GM23248 (cell line): ENCODE measurements around the gene MAP2. TPM values are rescaled to one million over a fixed set of nuclear protein-coding genes. Genes with fewer than 3 reads are reported as not detected.
A peak's percentile ranks its signal among the peaks of the same experiment; 100 is the strongest.

Experiments
- DNase-seq: peaks from one replicate; pipeline ENCODE4 v3.0.0-alpha.2; 2015
- H2AFZ ChIP-seq: fragments of 200-600 bp; sonication (generic); 2 replicates; pipeline ENCODE4 v1.6.1; 2016; ENCODE audit warnings: antibody characterized with exemption
- H3F3A ChIP-seq: fragments of 200-600 bp; sonication (generic); 2 replicates; pipeline ENCODE4 v1.6.1; 2016; ENCODE audit warnings: mild to moderate bottlenecking, antibody characterized with exemption, mixed run types; ENCODE audit not compliant: insufficient read depth
- H3K27ac ChIP-seq: fragments of 200-600 bp; sonication (generic); 2 replicates; pipeline ENCODE4 v1.5.1; 2016; ENCODE audit warnings: mild to moderate bottlenecking
- H3K27me3 ChIP-seq: fragments of 200-600 bp; sonication (generic); replicated peaks from 2 replicates; pipeline ENCODE4 v1.6.1; 2016; ENCODE audit warnings: mild to moderate bottlenecking; ENCODE audit not compliant: insufficient read depth
- H3K36me3 ChIP-seq: fragments of 200-600 bp; sonication (generic); 2 replicates; pipeline ENCODE4 v1.6.1; 2016; ENCODE audit warnings: low read depth, mild to moderate bottlenecking
- H3K4me1 ChIP-seq: fragments of 200-600 bp; sonication (generic); 2 replicates; pipeline ENCODE4 v1.6.1; 2016; ENCODE audit warnings: mild to moderate bottlenecking; ENCODE audit not compliant: insufficient read depth
- H3K4me2 ChIP-seq: fragments of 200-600 bp; sonication (generic); one replicate; pipeline ENCODE4 v1.6.1; 2016; ENCODE audit warnings: mild to moderate bottlenecking; ENCODE audit not compliant: unreplicated experiment
- H3K4me3 ChIP-seq: fragments of 200-600 bp; sonication (generic); 2 replicates; pipeline ENCODE4 v1.5.1; 2016; ENCODE audit warnings: mild to moderate bottlenecking
- H3K79me2 ChIP-seq: fragments of 200-600 bp; sonication (generic); 2 replicates; pipeline ENCODE4 v1.6.1; 2016; ENCODE audit warnings: mild to moderate bottlenecking; ENCODE audit not compliant: insufficient read depth
- H3K9ac ChIP-seq: fragments of 200-600 bp; sonication (generic); 2 replicates; pipeline ENCODE4 v1.6.1; 2016; ENCODE audit warnings: mild to moderate bottlenecking
- H3K9me2 ChIP-seq: fragments of 200-600 bp; sonication (generic); 2 replicates; pipeline ENCODE4 v1.6.1; 2016; ENCODE audit warnings: mixed run types, mild to moderate bottlenecking, moderate library complexity; ENCODE audit not compliant: insufficient read depth
- H3K9me3 ChIP-seq: fragments of 200-600 bp; sonication (generic); one replicate; pipeline ENCODE4 v1.6.1; 2017; ENCODE audit warnings: low read depth
- H4K20me1 ChIP-seq: fragments of 200-600 bp; sonication (generic); 2 replicates; pipeline ENCODE4 v1.6.0; 2016; ENCODE audit not compliant: insufficient read depth
- EZH2 ChIP-seq: fragments of 200-600 bp; sonication (generic); IDR thresholded peaks from 2 replicates; pipeline ENCODE4 v1.6.1; 2018; ENCODE audit warnings: antibody characterized with exemption, mild to moderate bottlenecking; ENCODE audit not compliant: insufficient read depth, poor library complexity, severe bottlenecking
- EZH2phosphoT487 ChIP-seq: fragments of 200-600 bp; sonication (generic); IDR thresholded peaks from 2 replicates; pipeline ENCODE4 v1.6.1; 2018; ENCODE audit warnings: antibody characterized with exemption, moderate library complexity, mild to moderate bottlenecking, low read depth; ENCODE audit not compliant: insufficient read depth
- WGBS, 2 experiments: methylation state at CpG; one replicate each; pipeline ENCODE4 v1.1.6; 2015 to 2017; ENCODE audit warnings: low lambda C conversion rate in 2 of 2, low coverage in 1 of 2; ENCODE audit errors: missing lambda C conversion rate in 2 of 2; 5-methylcytosine and 5-hydroxymethylcytosine counted together
- in situ Hi-C: fragments of 300-500 bp; cut with MboI; formaldehyde crosslinking; loops from 2 replicates; pipeline ENCODE4 v1.15.0; 2020
- polyA plus RNA-seq: library from polyadenylated mRNA; unstranded; fragments of >200 nt; fragmentation: Nextera tagmentation; extraction: Ambion mirVana; gene quantifications from 2 replicates; pipeline ENCODE4 v1.2.1, GENCODE V29; 2016
- total RNA-seq: library from RNA; depleted of rRNA; stranded (reverse); fragments of >200 nt; shearing (Covaris generic); gene quantifications from 2 replicates; pipeline ENCODE4 v1.2.3, GENCODE V29; 2014

Gene MAP2
- total and polyA plus RNA-seq, 2 experiments from 2014 or later, result 1.1 to 7.6 TPM

DNA sequence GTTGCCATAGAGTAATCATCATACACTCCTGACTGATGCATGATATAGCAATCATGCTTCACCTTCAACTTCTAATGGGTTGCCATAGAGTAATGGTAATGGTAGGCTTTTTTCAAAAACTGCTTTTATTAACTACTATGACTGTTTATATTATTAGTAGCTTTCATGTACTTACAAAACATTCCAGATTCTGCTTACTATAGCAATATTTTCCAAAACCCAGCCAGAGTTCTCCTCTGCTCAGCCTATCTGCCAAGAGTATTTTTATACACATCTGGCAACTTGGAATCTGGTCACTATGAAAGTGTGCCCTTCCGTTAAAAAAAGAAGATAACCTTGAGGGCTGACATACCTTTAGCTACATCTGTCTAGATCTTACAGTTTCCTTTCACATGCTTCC lies 342.8 kb downstream of the MAP2 start:
- no peak overlapping the region for H3K27ac ChIP-seq
- WGBS, 2 experiments, result 38 to 41% methylated on average over 1 of the region's 1 CpG
- no peaks in the 10 kb centered on the region for H3F3A ChIP-seq
- H3K9me2 ChIP-seq, result no peaks in the 10 kb centered on the region
- H3K4me2 ChIP-seq, result no peak overlapping the region
- H3K27me3 ChIP-seq, result no peaks in the 10 kb centered on the region
- in situ Hi-C loops, result no loop called here
- no peak for DNase-seq
- H3K4me3 ChIP-seq, result no peak overlapping the region
- H3K9ac ChIP-seq, result no peak overlapping the region
- no peaks in the 10 kb centered on the region for H4K20me1 ChIP-seq
- H3K4me1 ChIP-seq, result no peaks in the 10 kb centered on the region
- H2AFZ ChIP-seq, result no peak overlapping the region
- no peaks in the 10 kb centered on the region for H3K36me3 ChIP-seq
- no peaks in the 10 kb centered on the region for H3K79me2 ChIP-seq
- TF ChIP-seq EZH2 (no peak), EZH2phosphoT487 (no peak)
- no peaks in the 10 kb centered on the region for H3K9me3 ChIP-seq

GRCh38 chr2:209767316-209767715 lies 343.5 kb downstream of the MAP2 start:
- Histone ChIP-seq H3K9ac (no peak overlapping the region), H3K36me3 (no peaks in the 10 kb centered on the region), H3K4me1 (no peaks in the 10 kb centered on the region), H3K9me2 (no peaks in the 10 kb centered on the region), H2AFZ (no peak overlapping the region), H3F3A (no peaks in the 10 kb centered on the region), H3K4me2 (no peak overlapping the region), H3K4me3 (no peak overlapping the region), H3K79me2 (no peaks in the 10 kb centered on the region), H3K9me3 (no peaks in the 10 kb centered on the region), H3K27ac (no peak overlapping the region), H4K20me1 (no peaks in the 10 kb centered on the region), H3K27me3 (no peaks in the 10 kb centered on the region; the same call in 1 of the 2 replicates)
- DNase-seq, result no peak
- in situ Hi-C loops, result no loop called here
- TF ChIP-seq EZH2phosphoT487 (no peak), EZH2 (no peak)
- WGBS, 2 experiments, result 17% methylated on average over 2 of the region's 2 CpGs

DNA sequence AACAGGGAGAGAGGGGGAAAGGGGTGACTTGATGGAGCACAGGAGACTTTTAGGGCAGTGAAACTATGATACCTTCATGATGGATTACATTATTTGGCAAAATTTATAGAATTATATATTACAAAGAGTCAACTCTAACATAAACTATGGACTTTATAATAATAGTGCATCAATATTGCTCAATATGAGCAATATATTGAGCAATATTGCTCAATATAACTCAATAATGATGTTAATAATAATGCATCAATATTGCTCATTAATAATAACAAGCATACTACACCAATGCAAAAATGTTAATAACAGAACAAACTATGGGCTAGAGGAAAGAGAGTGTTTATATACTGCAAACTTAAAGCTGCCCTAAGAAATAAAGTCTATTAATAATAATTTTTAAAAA lies 344.7 kb downstream of the MAP2 start:
- in situ Hi-C loops, result no loop called here
- TF ChIP-seq EZH2 (no peak), EZH2phosphoT487 (no peak)
- Histone ChIP-seq H3K4me1 (no peaks in the 10 kb centered on the region), H4K20me1 (no peaks in the 10 kb centered on the region), H3K79me2 (no peaks in the 10 kb centered on the region), H3K9ac (no peak overlapping the region), H3F3A (no peaks in the 10 kb centered on the region), H3K4me2 (no peak overlapping the region), H3K27ac (no peak overlapping the region), H2AFZ (no peak overlapping the region), H3K27me3 (no peaks in the 10 kb centered on the region; the same call in 1 of the 2 replicates), H3K9me3 (no peaks in the 10 kb centered on the region), H3K9me2 (no peaks in the 10 kb centered on the region), H3K4me3 (no peak overlapping the region), H3K36me3 (no peaks in the 10 kb centered on the region)
- DNase-seq, result no peak

GRCh38 chr2:209771474-209772289 lies 347.8 kb downstream of the MAP2 start, which contains the start of gene UNC80:
TSS of gene UNC80 (plus strand) at chr2:209771832. CDS start at chr2:209772073, 241 bp downstream.
- Histone ChIP-seq H3F3A (no peaks in the 10 kb centered on the region), H3K4me3 (peak within 1 kb of the TSS; percentile 64), H3K9ac (no peak within 1 kb of the TSS), H3K79me2 (no peaks in the 10 kb centered on the region), H2AFZ (peak within 1 kb of the TSS; percentile 54; the same call in 1 of the 2 replicates), H3K9me3 (no peaks in the 10 kb centered on the region), H3K9me2 (no peaks in the 10 kb centered on the region), H3K27ac (no peak within 1 kb of the TSS), H3K36me3 (no peaks in the 10 kb centered on the region), H3K4me2 (peak within 1 kb of the TSS; percentile 85), H3K27me3 (peaks cover 8% of the 10 kb centered on the region; the same call in 1 of the 2 replicates), H3K4me1 (no peaks in the 10 kb centered on the region), H4K20me1 (no peaks in the 10 kb centered on the region)
- TF ChIP-seq EZH2phosphoT487 (no peak), EZH2 (no peak)
- in situ Hi-C loops, result no loop called here
- 3 to 4% methylated on average over 22 to 70 of the region's 73 CpGs for WGBS, 2 experiments
- peak; percentile 79 for DNase-seq
